ENCODE results near the gene TP53I11.
A peak's percentile ranks its signal among the peaks of the same experiment; 100 is the strongest.

TP53I11 gene

DNA sequence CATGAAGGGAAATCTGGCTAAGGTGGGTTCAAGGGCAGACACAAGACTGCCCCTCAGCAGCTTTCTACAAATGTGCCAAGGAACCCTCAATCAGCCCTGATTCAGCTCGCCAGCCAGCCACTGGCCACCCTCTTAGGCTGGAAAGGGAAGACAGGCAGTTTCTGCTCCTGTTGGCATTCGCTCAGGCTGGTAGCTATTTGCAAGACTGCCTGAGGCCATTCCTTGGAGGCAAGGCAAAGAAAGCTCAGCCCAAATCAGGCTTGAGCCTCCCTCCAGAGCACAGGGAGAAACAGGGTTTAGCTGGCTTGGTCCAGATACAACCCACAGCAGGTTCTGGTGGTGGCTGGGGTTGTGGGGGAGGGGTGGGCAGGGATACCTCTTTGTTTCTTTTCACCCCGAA, 19.2 kb downstream of the TP53I11 start:
- CTCF ChIA-PET = interaction anchor here (0.7 to 14.8 kb wide), 5 partner anchors 26 to 326 kb away, joined by 3 to 407 read pairs (median 6); no protein-coding TSS in a partner anchor
- POLR2A ChIA-PET (ENCODE audit: low non-redundant PET) = no interaction called here
- no peak for DNase-seq (ENCODE audit: low spot score)
- peak overlapping the region; percentile 34 for H3K27ac ChIP-seq
- TF ChIP-seq, protein P1, sequence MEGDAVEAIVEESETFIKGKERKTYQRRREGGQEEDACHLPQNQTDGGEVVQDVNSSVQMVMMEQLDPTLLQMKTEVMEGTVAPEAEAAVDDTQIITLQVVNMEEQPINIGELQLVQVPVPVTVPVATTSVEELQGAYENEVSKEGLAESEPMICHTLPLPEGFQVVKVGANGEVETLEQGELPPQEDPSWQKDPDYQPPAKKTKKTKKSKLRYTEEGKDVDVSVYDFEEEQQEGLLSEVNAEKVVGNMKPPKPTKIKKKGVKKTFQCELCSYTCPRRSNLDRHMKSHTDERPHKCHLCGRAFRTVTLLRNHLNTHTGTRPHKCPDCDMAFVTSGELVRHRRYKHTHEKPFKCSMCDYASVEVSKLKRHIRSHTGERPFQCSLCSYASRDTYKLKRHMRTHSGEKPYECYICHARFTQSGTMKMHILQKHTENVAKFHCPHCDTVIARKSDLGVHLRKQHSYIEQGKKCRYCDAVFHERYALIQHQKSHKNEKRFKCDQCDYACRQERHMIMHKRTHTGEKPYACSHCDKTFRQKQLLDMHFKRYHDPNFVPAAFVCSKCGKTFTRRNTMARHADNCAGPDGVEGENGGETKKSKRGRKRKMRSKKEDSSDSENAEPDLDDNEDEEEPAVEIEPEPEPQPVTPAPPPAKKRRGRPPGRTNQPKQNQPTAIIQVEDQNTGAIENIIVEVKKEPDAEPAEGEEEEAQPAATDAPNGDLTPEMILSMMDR (conservative IDR thresholded peaks at IDR 0.05; ENCODE audit: low read depth) = no peak

DNA sequence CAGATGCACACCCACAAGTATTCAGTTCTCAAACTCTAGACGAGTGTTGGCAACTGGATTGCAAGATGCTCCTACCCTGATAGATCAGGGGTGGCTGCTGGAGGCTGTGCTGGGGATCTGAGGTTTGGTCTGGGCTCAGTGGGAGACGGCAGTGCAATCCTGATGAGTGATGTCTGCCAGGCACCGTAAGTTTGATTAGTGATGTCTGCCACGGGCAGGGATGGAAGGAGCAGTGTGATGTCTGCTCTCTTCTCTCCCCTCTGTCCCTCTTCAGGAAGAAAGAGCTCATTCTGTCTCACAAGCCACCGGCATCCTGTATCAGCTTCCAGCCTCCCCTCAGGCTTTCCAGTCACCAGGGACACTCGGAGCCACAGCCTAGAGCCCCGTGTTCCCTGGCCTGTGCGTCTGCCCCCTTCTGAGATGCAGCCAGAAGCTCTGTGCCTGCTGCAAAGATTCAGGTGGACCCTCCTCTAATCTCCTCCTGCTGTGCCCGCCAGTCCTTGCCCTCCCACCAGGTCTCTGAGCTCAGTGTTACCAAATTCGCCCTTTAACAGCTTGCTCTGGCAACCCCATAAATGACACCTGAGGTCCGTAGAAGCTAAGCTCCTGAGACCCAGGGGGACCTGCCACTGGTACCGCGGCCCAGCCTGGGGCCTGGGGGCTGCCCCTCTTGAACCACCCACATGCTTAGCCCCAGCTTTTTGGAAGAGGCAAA, 19.9 kb downstream of the TP53I11 start:
- H3K27ac ChIP-seq = peak overlapping the region; percentile 34
- ChIA-PET CTCF (interaction anchor here (0.7 to 14.8 kb wide), 4 partner anchors 25 to 185 kb away, joined by 3 to 407 read pairs (median 5); no protein-coding TSS in a partner anchor), POLR2A (ENCODE audit: low non-redundant PET) (interaction anchor here (0.6 kb wide), 1 partner anchor 179 kb away, joined by 3 read pairs; no protein-coding TSS in a partner anchor)
- TF ChIP-seq, protein P1 (conservative IDR thresholded peaks at IDR 0.05; ENCODE audit: low read depth) = no peak
- DNase-seq (ENCODE audit: low spot score) = no peak

DNA sequence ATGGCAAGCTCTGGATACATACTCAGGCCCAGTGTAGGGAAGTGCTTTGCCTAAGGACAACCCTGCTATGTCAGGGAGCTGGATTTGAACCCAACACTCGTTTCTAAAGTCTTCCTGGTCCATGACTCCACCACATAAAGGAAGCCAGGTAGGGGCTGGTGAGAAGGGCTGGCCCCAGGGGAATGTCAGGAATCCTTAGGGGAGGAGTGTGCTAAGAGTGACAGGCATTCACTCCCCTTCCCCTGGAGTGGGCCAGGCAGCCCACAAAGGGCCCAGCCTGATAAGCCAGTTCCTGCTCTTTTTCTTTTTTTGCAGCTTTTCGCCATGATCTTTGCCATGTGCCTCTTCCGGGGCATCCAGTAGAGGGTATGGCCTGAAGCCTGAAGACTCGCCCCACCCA, 21.9 kb downstream of the TP53I11 start:
- H3K27ac ChIP-seq = peak overlapping the region; percentile 20; the same call in 1 of the 2 replicates
- ChIA-PET POLR2A (ENCODE audit: low non-redundant PET) (no interaction called here), CTCF (interaction anchor here (0.6 to 14.8 kb wide), 4 partner anchors 7 to 385 kb away, joined by 3 to 407 read pairs (median 18); no protein-coding TSS in a partner anchor)
- no peak for DNase-seq (ENCODE audit: low spot score)
- TF ChIP-seq, protein P1 (conservative IDR thresholded peaks at IDR 0.05; ENCODE audit: low read depth) = no peak

DNA sequence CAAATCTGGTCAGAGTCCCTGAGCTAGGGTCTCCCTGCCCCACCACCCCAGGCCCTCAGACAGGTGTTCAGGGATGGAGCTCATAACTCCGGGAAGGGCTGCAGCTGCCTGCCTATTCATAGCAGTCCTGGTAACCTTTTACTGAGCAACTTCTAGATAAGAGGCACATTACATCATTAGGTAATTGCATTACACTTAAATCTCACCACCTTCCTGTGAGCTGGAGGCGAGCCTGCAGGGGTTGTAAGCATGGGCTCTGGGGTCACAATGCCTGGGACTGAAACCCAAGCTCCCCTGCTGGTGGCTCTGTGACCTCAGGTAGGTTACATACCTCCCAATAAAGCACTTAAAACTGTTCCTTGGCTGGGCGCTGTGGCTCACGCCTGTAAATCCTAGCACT, 22.5 kb downstream of the TP53I11 start:
- POLR2A ChIA-PET (ENCODE audit: low non-redundant PET) = no interaction called here
- H3K27ac ChIP-seq = no peak overlapping the region
- TF ChIP-seq, protein P1 (conservative IDR thresholded peaks at IDR 0.05; ENCODE audit: low read depth) = no peak
- DNase-seq (ENCODE audit: low spot score) = no peak
- CTCF ChIA-PET = interaction anchor here (0.6 to 14.8 kb wide), 11 partner anchors 8 to 385 kb away, joined by 3 to 407 read pairs (median 4); no protein-coding TSS in a partner anchor

DNA sequence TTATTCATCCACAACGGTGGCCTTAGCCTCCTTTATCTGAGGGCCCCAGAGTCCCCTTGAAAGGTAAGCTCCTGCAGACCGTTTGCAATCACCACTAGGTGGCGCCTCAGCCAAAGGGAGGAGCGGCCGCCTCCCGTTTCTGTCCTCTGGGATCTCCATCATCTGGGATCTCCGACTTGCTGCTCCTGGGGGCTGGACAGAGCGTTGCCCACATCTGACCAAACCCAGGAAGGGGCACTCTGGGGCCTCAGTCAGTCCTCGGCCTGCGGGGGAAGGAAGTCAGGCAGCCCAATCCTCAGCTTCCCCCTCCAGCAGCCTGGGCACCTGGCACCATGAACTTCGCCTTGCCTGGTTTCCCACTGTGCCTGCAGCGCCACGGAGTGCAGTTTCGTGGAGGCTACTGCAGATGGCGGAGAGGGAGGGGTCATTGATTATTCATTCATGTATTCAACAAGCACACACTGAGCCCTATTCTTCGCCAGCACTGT, 23.5 kb downstream of the TP53I11 start:
- TF ChIP-seq, protein P1 (conservative IDR thresholded peaks at IDR 0.05; ENCODE audit: low read depth) = peak; percentile 93
- H3K27ac ChIP-seq = no peak overlapping the region
- peak; percentile 51 for DNase-seq (ENCODE audit: low spot score)
- ChIA-PET POLR2A (ENCODE audit: low non-redundant PET) (no interaction called here), CTCF (interaction anchor here (0.6 to 14.8 kb wide), 37 partner anchors 9 to 411 kb away, joined by 3 to 407 read pairs (median 4); no protein-coding TSS in a partner anchor)

DNA sequence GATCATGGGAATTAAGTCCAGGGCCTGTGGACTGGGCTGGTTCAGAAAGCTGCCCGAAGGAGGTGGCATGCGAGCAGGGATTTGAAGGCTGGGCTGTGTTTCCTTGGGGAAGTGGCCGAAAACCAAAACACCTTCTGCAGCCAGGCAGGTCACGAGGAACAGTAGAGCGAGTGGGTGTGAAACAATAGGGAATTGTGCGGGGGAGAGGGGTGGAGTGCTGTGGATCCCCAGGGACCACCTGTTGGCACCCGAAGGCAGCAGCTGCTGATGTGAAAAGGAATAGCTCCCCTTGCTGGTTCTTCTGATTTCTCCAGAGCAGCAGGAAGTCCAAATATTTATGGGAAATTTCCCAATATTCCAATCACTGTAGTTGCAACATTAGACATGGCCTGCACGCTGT, 24.6 kb downstream of the TP53I11 start:
- TF ChIP-seq, protein P1 (conservative IDR thresholded peaks at IDR 0.05; ENCODE audit: low read depth) = no peak
- no peak overlapping the region for H3K27ac ChIP-seq
- no peak for DNase-seq (ENCODE audit: low spot score)
- ChIA-PET CTCF (interaction anchor here (0.6 to 14.8 kb wide), 7 partner anchors 10 to 301 kb away, joined by 3 to 407 read pairs (median 4); no protein-coding TSS in a partner anchor), POLR2A (ENCODE audit: low non-redundant PET) (no interaction called here)
